OCI-LY3 (cell line): ENCODE results near the gene TMEM151A.

Experiments used
- CTCF ChIP-seq: fragments of 200-600, 300-600 bp; sonication (generic); IDR thresholded peaks from 2 replicates; pipeline ENCODE4 v1.5.1; 2014; ENCODE audit warnings: antibody characterized with exemption, low read length, low read depth
- EZH2phosphoT487 ChIP-seq: fragments of 200-600 bp; shearing (Covaris generic); IDR thresholded peaks from 2 replicates; pipeline ENCODE4 v1.6.1; 2018; ENCODE audit warnings: antibody characterized with exemption, mixed run types, low read depth

- TF ChIP-seq CTCF (no peak), EZH2phosphoT487 (no peak)
These were observed 1.4 kb upstream of the TMEM151A start for GRCh38 chr11:66290330-66290621.
